Right ventricle myocardium superior (tissue), 1 donor: Measurements from ENCODE around the gene SDR42E2. TPM values are rescaled to one million over a fixed set of nuclear protein-coding genes. Genes with fewer than 3 reads are reported as not detected.
A peak's percentile ranks its signal among the peaks of the same experiment; 100 is the strongest.

Source experiments
- ATAC-seq: fragments of 200-7000 bp; cut with Tn5 transposase; one replicate; pipeline ENCODE4 v1.9.1; 2020; ENCODE audit warnings: mild to moderate bottlenecking; ENCODE audit not compliant: poor library complexity
- DNase-seq: peaks from one replicate; pipeline ENCODE4 v3.0.0-alpha.2; 2020
- intact Hi-C: fragments of 100-400 bp; cut with DNase I; formaldehyde crosslinking; loops from one replicate; pipeline ENCODE4 v1.11.2; 2022
- total RNA-seq: library from RNA; stranded (reverse); fragmentation: NEBNext Ultra II Directional; extraction: Animal tissue kit (Norgen Biotek cat#: 25700); gene quantifications from one replicate; pipeline ENCODE4 v1.2.1, GENCODE V29; 2021
- donor health status: DM: no; HTN: yes; CAD: no; lungs with severe emphysema.

SDR42E2 gene
- total RNA-seq, 1 donor from 2014 or later: not detected

- intact Hi-C loops: no loop called here
- ATAC-seq (no peak), DNase-seq (no peak)
These were observed 59.7 kb downstream of the SDR42E2 start for GRCh38 chr16:22222006-22222405.

- intact Hi-C loops: no loop called here
- DNase-seq: no peak
- ATAC-seq: no peak
These were observed 60.7 kb downstream of the SDR42E2 start for GRCh38 chr16:22222998-22223397.

GRCh38 chr16:22225060-22225459 lies 62.8 kb downstream of the SDR42E2 start:
- DNase-seq (no peak), ATAC-seq (no peak)
- intact Hi-C loops: no loop called here

- DNase-seq: no peak
- intact Hi-C loops: no loop called here
- ATAC-seq: no peak
These were observed 67.6 kb downstream of the SDR42E2 start for GRCh38 chr16:22229889-22230288.

GRCh38 chr16:22232277-22233036 lies 70.2 kb downstream of the SDR42E2 start:
- intact Hi-C loops: no loop called here
- DNase-seq: no peak
- ATAC-seq: peak; percentile 72

GRCh38 chr16:22233037-22233372 lies 70.7 kb downstream of the SDR42E2 start:
- intact Hi-C loops: no loop called here
- peak; percentile 17 for ATAC-seq
- no peak for DNase-seq

- DNase-seq (no peak), ATAC-seq (peak; percentile 53)
- intact Hi-C loops: no loop called here
These were observed 73.8 kb downstream of the SDR42E2 start for GRCh38 chr16:22235839-22236745.

GRCh38 chr16:22239131-22239805 lies 77.0 kb downstream of the SDR42E2 start:
- intact Hi-C loops: no loop called here
- no peak for DNase-seq
- no peak for ATAC-seq

- DNase-seq (no peak), ATAC-seq (peak; percentile 78)
- intact Hi-C loops: no loop called here
These were observed 77.9 kb downstream of the SDR42E2 start for GRCh38 chr16:22240023-22240710.

Other genes starting within 250 kb of the SDR42E2 start
- gene UQCRC2, start 209.1 kb upstream of the SDR42E2 start, total RNA-seq: 931 TPM
- not detected for gene PDZD9, start 161.4 kb upstream of the SDR42E2 start, total RNA-seq
- 12.0 TPM for gene MOSMO, start 154.4 kb upstream of the SDR42E2 start, total RNA-seq
- gene VWA3A, start 70.0 kb upstream of the SDR42E2 start, total RNA-seq: 1.3 TPM
- 26.4 TPM for gene EEF2K, start 43.8 kb downstream of the SDR42E2 start, total RNA-seq
- gene POLR3E, start 134.9 kb downstream of the SDR42E2 start, total RNA-seq: 34.8 TPM
- 5.2 TPM for gene CDR2, start 212.1 kb downstream of the SDR42E2 start, total RNA-seq